Kidney epithelial cell (primary cell): ENCODE data around the gene APOL5. TPM values are rescaled to one million over a fixed set of nuclear protein-coding genes. Genes with fewer than 3 reads are reported as not detected.
"Not testable (repeated sequence)": the region's sequence is repeated elsewhere in the genome, so short reads cannot be mapped to it uniquely, and the experiment has no call there.

Source experiments
- DNase-seq: peaks from one replicate; pipeline ENCODE4 v3.0.0-alpha.2; 2010; ENCODE audit warnings: low read depth
- H3K27me3 ChIP-seq: 2 replicates; pipeline ENCODE4 v1.6.0; 2011; ENCODE audit warnings: low read length; ENCODE audit not compliant: control insufficient read depth, insufficient read depth
- H3K36me3 ChIP-seq: 2 replicates; pipeline ENCODE4 v1.5.1; 2011; ENCODE audit warnings: low read length; ENCODE audit not compliant: control insufficient read depth, insufficient read depth
- H3K4me3 ChIP-seq: 2 replicates; pipeline ENCODE4 v1.5.1; 2011; ENCODE audit warnings: low read depth, mild to moderate bottlenecking, control low read depth, low read length
- CTCF ChIP-seq: IDR thresholded peaks from 2 replicates; pipeline ENCODE4 v1.5.1; 2011; ENCODE audit warnings: mild to moderate bottlenecking, moderate library complexity, low read length, control low read depth, inconsistent platforms; ENCODE audit not compliant: insufficient read depth, poor library complexity, severe bottlenecking
- total RNA-seq: library from RNA; depleted of rRNA; stranded (reverse); fragments of >200 nt; gene quantifications from 2 replicates; pipeline ENCODE4 v1.2.3, GENCODE V29; 2015

Gene APOL5
- total RNA-seq, 1 donor from 2014 or later = not detected

DNA sequence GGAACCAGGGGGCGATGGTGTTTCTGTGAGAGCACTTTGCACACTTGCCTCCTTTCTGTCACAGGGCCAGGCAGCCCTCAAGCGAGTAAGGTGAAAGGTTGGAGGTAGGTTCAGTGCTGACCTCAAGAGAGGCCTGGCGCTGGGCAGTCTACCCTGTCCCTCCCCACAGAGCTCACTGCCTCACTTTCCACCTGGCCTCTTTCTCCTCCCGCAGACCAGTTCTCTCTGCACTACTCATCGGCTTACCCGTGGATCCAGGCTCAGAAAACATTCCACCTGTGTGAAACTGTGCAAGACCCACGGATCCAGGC lies 16.8 kb downstream of the APOL5 start:
- no peak for TF ChIP-seq CTCF
- Histone ChIP-seq H3K36me3 (no peaks in the 10 kb centered on the region), H3K4me3 (no peak overlapping the region), H3K27me3 (no peaks in the 10 kb centered on the region)
- no peak for DNase-seq

DNA sequence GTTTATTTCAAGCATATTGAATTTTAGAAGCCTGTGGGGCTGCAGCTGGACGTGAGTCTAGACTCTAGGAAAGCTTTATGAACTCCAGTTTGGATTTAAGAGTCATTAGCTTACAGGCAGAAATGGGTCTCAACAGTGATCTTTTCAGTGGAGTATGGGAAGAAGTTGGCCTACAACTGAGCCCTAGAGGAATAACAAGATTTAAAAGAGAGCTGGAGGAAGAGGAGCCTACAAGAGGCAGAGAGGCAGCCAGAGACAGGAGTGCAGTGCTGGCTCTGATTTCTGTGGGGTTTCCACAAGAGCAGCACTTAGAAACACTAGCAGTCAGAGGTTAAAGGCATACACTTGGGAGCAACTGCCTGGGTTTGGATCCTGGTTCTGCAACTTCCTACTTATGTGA lies 17.9 kb downstream of the APOL5 start:
- TF ChIP-seq CTCF = no peak
- Histone ChIP-seq H3K4me3 (no peak overlapping the region), H3K36me3 (no peaks in the 10 kb centered on the region), H3K27me3 (no peaks in the 10 kb centered on the region)
- no peak for DNase-seq

DNA sequence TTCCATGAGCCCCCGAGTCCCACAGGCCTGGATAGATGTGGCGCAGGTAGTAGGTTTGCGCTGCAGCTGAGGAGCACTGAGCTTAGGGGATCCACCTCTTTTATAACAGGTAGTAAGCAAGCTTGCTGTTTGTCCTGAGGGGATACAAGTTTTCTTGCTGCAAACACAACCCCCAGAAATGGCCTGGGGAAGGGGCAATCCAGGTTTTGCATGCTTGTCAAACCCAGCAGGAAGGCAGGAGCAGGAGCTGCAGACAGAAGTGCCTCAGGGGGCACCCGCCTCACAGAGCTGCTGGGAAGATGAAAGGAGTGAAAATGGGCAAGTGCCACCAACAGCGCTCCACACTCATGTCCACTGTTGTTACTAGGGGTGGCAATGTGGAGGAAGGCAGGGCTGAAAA lies 18.5 kb downstream of the APOL5 start:
- Histone ChIP-seq H3K36me3 (no peaks in the 10 kb centered on the region), H3K4me3 (no peak overlapping the region), H3K27me3 (no peaks in the 10 kb centered on the region)
- no peak for TF ChIP-seq CTCF
- DNase-seq = no peak

DNA sequence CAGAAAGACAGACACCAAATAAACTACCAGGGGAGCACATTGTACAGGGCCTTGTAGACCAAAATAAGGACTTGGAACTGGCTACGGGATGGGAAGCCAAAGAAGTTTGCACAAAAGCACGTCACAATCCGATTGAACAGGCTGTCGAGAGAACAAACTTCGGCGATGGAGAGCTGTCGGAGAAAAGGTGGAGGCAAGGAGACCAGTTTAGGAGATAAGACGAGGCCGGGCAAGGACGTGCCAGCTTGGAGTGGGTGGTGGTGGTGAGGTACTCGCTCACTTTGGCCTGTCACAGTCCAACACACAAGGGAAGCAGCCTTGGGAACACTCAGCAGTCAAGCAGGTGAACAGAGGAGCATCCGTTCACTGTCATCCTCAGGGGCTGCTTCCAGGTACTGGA lies 19.0 kb downstream of the APOL5 start:
- Histone ChIP-seq H3K27me3 (no peaks in the 10 kb centered on the region), H3K4me3 (no peak overlapping the region), H3K36me3 (no peaks in the 10 kb centered on the region)
- TF ChIP-seq CTCF = no peak
- no peak for DNase-seq

- H3K4me3 ChIP-seq, DNase-seq, H3K36me3 ChIP-seq, H3K27me3 ChIP-seq: not testable (repeated sequence)
Observed at GRCh38 chr22:35737886-35738285, 20.2 kb downstream of the APOL5 start.

- Histone ChIP-seq H3K27me3 (no peaks in the 10 kb centered on the region), H3K36me3 (no peaks in the 10 kb centered on the region), H3K4me3 (no peak overlapping the region)
- no peak for TF ChIP-seq CTCF
- no peak for DNase-seq
Observed at GRCh38 chr22:35739076-35739930, 21.6 kb downstream of the APOL5 start.
